Fibroblast of mammary gland (primary cell): ENCODE results near the gene ZFAND6.

Experiments used
- DNase-seq: peaks from one replicate; pipeline ENCODE4 v3.0.0-alpha.2; 2010; ENCODE audit warnings: low read depth
- H3K4me3 ChIP-seq: 2 replicates; pipeline ENCODE4 v1.5.1; 2011; ENCODE audit warnings: low read depth, mild to moderate bottlenecking, low read length, moderate library complexity; ENCODE audit not compliant: control insufficient read depth
- TF ChIP-seq, protein P1 (sequence below): conservative IDR thresholded peaks from 2 replicates; pipeline ENCODE4 v1.5.1; 2011; ENCODE audit warnings: low read depth, low read length, inconsistent platforms; ENCODE audit not compliant: control insufficient read depth, insufficient read depth

The ZFAND6 gene

GRCh38 chr15:80070840-80071239 is 11.4 kb downstream of the ZFAND6 start:
- no peak overlapping the region for H3K4me3 ChIP-seq
- DNase-seq = peak; percentile 76
- TF ChIP-seq, protein P1, sequence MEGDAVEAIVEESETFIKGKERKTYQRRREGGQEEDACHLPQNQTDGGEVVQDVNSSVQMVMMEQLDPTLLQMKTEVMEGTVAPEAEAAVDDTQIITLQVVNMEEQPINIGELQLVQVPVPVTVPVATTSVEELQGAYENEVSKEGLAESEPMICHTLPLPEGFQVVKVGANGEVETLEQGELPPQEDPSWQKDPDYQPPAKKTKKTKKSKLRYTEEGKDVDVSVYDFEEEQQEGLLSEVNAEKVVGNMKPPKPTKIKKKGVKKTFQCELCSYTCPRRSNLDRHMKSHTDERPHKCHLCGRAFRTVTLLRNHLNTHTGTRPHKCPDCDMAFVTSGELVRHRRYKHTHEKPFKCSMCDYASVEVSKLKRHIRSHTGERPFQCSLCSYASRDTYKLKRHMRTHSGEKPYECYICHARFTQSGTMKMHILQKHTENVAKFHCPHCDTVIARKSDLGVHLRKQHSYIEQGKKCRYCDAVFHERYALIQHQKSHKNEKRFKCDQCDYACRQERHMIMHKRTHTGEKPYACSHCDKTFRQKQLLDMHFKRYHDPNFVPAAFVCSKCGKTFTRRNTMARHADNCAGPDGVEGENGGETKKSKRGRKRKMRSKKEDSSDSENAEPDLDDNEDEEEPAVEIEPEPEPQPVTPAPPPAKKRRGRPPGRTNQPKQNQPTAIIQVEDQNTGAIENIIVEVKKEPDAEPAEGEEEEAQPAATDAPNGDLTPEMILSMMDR = no peak

DNA sequence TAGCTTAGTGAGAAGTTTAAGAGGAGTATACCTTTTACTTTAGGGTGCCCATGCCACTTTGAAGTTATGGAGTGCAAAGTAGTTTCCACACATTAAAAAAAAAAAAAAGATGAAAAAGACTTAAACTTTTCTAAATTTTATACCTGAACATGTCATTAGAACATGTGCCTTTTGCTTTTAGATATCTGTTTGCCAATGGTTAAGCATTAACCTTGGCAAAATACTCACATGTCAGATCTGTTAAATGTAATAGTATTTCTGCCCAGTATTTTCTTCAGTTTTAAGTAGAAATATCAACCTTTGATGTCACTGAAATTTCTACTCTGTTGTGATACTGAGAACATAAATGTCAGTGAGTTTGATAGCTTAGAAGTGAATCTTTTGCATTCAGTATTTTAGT is 12.2 kb downstream of the ZFAND6 start:
- TF ChIP-seq, protein P1 = no peak
- H3K4me3 ChIP-seq = peak overlapping the region; percentile 20

DNA sequence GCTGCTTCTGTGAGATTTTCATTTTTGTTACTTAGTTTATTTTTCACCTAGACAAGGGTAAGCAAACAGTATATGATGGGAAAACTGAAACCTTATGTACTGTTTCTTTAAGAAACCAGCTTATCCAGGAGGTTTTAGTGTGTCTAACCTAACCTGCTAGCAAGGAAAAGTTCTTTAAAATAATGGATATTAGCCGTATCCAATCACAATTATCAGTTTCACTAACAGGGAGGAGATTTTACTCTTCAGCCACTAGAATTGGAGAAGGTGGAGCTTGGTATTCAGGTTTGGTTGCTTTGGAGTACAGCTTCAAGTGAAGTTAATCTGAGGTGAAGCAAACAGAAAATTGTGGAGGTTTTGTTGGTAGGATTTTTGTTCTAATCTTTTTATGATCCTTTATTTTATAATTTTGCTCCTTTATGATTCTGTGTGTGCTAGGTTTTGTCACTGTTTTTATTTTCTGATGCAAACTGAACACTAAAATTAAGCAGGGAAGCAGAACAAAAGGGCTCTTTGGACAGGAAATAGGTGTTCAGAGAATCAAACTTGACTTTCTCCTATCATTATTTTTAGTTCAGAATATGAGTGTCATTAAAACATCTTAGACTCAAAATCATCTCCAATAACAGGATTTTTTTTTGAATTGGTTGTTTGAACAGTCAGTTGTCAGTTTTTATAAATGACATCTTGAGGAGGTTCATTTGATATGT is 13.0 kb downstream of the ZFAND6 start:
- peak; percentile 91 for DNase-seq

More for the DNA sequence above, 12.2 kb downstream of the ZFAND6 start:
- no peak for DNase-seq

DNA sequence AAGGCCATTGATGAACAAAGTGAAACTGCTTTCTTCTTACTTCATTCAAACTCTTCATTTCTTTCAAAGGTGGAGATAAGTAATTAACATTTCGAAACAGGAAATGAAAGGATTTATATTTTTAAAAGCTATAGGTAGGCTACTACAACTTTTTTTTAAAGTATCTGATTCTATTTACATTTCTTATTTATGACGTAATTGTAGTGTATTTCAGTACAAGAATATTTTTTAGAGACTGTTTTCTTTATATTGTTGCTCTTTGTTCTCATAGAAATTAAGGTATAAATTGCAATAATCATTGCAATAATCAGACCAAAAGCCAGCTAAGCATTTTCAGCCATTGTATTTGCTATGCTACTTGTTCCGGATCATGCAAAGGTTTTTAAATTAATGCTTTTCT is 13.7 kb downstream of the ZFAND6 start:
- TF ChIP-seq, protein P1 = no peak
- DNase-seq = no peak
- peak overlapping the region; percentile 70 for H3K4me3 ChIP-seq

More for the DNA sequence above, 13.0 kb downstream of the ZFAND6 start:
- TF ChIP-seq, protein P1 = no peak
- peak overlapping the region; percentile 70 for H3K4me3 ChIP-seq

DNA sequence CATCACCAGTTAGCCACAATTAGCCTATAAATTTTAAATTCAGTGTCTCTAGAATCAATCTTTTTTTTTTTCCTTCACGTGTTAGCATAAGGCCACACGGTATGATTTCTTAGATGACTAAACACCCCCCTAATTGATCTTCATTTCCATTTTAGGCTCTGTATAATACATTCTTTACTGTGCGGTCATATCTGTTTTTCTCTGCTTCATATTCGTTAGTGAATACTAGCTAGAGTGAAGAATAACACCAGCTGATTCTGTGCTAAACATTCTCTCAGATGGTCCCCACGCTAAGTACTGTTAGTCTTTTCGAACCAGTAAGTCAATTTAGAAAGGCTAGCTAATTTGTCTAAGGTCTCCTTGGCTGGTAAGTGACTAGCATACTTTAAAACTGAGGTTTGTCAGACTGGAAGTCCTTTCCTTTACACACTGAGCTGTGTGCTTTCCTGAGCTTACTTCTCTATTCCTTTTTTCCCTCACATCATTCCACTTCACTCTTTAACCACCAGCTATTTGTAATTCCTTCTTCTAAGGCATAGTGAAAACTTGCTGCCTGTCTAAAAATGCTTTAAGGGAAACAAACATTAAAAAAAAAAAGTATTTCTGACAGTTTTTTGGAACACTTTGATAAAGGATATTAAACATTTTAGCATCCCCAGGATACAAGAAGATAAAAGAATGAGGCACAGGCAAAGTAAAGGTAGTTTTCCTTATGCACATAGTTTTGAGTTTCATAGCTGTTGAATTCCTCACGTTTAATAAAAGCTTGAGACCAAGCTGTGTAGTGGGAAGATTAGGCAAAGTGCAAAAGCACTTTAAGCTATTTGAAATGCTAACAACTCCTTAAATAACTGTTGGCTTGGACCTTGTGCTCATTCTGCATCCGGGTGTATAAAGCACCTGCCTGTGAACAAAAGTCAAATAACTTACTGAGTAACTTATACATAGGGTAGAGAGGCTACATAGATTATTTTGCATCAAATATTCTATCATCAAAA is 17.1 kb downstream of the ZFAND6 start:
- H3K4me3 ChIP-seq = no peak overlapping the region
- DNase-seq = peak; percentile 13
- TF ChIP-seq, protein P1 = no peak

- no peak overlapping the region for H3K4me3 ChIP-seq
- TF ChIP-seq, protein P1 = no peak
- DNase-seq = no peak
Measured at GRCh38 chr15:80081390-80081789, 21.9 kb downstream of the ZFAND6 start.
